HG03342 (cell line): Measurements from ENCODE around the gene VAV2.

Source experiments
- ATAC-seq: cut with Tn5 transposase; IDR thresholded peaks from one replicate; pipeline ENCODE4 v1.9.1; 2021; ENCODE audit warnings: mild to moderate bottlenecking, moderate library complexity; ENCODE audit not compliant: unreplicated experiment

VAV2 gene

DNA sequence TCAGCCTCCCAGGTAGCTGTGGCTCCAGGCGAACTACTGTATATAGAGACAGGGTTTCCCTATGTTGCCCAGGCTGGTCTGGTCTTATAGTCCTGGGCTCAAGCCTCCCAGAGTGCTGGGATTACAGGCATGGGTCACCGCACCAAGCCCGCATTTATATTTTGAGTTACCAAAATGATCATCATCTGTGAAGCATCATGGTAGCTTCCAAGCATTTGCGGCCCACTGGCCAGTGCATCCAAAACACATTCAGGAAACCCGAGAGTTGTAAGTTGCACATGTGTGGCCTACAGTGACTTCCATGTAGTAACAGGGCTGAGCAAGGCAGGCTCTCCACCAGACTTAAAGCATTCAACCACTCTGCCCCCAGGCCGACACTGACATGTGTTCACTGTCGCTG, 35.4 kb upstream of the VAV2 start:
- no peak for ATAC-seq

DNA sequence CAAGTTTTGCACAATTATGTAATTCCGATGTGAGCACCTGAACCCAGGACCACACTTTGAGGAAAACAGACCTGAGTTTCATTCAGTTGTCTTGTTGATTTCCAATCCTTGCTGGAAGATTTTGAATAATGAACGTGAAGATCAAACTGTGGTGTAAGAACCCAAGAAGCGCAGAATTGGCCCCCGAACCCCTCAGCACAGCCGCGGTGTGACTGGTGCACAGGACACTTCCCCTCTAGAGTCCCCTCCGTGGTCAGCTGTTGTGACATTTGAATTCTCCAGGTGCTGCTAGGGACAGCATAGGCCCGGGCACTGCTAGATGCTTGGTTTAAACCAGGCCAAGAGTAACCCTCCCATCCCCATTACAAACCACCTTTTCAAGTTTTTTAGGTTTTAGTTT, 34.9 kb upstream of the VAV2 start:
- no peak for ATAC-seq

DNA sequence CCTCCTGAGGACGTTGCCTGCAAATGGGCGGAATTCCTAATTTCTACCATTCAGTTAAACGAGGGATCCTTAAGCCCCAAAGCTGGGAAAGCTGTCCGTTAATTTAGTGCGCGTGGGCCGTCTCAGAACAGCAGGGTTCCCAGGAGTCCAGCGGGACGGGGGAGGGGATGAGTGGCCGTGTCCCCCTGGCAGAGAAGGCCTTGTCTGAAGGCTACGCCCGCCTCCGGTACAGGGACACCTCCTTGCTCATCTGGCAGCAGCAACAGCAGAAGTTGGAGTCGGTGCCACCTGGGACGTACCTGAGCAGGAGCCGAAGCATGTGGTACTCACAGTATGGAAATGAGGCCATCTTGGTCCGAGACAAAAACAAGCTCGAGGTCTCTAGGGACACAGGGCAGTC, 34.5 kb upstream of the VAV2 start:
- ATAC-seq = no peak

DNA sequence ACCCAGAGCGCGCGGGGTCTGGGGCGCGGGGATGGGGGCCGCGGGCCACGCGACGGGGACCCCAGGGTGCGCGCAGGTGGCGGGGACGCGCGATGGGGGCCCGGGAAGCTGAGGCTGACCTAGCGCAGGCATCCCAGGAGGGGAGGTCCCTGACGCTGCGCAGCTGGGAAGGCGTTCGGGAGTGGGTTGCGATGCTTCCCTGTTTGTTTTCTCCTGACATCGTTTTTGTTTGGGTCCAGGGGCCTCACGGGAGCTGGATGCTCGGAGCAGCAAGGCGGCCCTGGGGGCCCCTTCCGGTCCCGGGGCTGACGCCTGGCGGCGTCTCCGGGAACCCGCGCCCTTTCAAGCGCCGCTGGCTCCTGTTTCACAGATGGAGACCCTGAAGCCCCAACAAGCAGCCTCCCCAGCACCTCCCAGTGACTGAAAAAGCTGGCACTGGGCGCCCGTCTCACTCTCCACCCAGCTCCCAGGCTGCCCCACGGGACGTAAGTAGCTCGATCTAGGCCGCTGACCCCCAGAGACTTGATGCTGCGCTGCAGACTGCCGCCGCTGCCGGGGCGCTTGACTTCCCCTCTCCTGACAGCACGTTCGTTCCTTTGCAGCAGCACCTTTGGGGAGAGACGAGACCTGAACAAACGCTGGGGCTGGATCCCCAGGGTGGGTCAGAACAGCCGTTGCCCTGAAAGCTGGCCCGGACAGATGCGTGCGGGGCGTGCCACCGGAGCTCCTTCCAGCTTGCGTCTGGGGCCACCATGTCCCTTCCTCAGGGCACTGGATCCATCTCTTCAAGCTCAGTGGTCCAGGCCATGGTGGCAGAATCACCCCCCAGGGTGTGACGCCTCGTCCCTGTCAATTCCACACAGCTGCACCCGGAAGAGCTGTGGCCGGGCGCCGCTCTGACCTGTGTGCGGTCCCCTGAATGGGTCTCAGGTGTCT, 33.8 kb upstream of the VAV2 start:
- peak; percentile 29 for ATAC-seq

DNA sequence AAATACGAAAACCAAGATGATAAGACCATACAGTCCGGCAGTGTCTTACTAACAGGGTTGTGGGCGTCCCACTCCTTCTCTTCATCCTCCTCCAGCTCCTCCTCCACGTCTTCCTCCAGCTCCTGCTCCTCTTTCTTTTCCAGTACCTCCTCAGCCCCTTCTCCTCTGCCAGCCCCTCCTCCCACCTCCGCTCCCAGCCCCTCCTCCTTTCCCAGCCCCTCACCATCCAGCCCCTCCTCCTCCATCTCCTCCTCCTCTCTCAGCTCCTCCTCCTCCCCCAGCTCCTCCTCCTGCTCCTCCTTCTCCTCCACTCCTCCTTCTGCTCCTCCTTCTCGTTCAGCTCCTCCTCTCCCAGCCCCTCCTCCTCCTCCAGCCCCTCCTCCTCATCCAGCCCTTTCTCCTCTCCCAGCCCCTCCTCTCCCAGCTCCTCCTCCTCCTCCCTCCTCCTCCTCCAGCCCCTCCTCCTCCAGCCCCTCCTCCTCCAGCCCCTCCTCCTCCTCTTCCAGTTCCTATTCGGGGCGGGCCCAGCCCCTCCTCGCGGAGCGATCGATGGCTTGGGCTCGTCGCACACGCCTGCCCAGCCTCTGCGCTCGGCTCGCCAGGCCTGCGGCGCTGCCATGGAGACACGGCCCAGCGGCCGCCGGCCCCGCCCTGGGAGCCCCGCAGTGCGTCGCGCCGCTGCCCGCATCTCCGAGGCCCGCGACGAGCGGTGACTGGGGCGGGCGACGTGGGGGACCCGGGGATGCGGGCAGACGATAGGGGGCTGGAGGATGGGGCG, 32.9 kb upstream of the VAV2 start, which contains the start of gene BRD3OS:
BRD3OS (plus strand) TSS at position 654 of the 778 bp plus-strand sequence. CDS start 1,267 bp downstream, outside the sequence.
- peak; percentile 83 for ATAC-seq

DNA sequence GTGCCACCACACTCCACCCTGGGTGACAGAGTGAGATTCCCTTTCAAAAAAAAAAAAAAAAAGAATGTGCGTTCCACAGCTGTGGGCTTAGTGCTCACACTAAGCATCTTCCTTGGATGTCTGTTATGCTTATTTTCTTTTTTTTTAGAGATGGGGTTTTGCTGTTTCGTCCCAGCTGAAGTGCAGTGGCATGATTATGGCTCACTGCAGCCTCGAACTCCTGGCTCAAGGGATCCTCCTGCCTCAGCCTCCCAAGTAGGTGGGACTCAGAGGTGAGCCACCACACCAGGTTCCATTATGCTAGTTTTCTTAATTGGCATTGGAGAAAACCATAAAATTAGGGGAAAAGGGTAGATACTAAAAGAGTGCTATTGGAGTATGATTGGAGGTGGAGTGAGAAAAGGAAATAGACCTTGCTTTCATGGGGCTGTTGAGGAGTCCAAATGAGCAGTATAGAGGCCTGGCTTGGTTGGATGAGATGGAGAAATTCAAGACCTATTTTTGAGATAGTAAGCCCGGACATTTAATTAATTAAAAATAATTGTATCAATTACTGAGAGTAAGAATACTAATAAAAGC, 32.2 kb upstream of the VAV2 start:
- ATAC-seq = no peak

DNA sequence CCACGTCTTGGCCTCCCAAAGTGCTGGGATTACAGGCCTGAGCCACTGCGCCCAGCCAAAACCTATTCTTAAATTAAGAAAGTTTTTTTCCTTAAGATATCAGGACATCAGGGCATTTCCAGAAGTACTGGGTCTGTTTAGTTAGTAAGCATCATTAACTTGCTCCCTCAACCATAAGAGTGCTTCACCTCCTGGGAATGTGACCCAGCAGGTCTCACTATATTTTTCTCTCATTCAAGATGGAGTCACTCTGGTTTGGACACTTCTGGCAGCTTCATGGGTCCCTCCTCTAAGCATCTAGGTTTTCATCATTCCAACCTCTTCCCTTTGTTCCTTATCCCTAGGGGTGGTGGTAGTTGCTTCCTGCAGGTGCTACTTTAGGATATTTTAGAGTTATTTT, 22.8 kb upstream of the VAV2 start:
- ATAC-seq = no peak

DNA sequence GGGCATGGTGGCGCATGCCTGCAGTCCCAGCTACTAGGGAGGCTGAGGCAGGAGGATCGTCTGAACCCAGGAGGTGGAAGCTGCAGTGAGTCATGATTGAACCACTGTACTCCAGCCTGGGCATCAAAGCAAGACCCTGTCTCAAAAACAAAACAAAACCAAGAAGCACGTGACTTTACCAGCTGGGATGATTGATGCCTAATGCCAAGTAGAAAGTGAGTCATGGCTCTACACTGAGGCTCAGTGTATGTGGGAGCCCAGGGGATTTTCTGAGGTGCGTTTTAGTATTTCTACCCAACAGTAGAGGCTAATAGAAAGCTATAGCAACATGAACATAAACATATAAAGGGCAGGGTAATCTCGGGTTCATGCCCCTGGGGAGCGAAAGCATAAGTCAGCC, 19.3 kb upstream of the VAV2 start:
- ATAC-seq = no peak

DNA sequence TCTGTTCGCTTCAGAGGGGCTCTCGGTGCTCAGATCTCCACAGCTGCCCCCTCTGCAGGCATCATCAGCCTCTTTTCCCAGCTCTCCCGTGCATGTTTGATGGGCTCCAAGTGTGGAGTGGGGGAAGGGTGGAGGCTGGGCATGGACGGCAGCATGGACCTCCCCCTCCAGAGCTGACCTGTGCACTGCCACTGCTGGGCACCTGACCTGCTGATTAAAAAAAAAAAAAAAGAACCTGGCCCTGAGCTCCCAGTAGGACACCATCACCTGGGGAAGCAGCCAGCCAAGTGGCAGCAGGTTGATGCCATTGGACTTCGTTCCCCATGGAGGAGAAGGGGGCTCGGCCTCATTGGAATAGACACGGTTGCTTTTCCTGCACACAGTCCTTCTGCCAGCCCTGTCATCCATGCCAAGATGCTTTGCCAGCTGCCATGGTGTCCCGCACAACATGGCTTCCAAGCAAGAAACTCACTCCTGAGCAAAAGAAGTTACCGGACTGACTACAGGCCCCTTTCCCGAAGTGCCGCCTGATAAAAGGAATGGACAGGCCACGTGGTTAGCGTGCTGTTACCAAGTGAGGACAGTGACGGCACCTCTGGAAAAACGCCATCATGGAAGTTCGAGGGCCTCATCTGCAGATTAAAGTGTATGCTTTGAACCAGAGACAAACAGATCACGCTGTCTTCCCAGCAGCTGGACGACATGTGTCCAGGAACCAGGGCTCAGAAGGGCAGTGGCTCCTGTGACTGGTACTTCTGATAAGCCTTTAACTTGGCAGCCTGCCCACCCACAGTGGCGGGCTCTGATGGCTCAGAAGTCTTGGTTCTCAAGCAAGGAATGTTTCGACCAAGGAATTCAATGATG, 18.4 kb upstream of the VAV2 start:
- ATAC-seq = no peak

DNA sequence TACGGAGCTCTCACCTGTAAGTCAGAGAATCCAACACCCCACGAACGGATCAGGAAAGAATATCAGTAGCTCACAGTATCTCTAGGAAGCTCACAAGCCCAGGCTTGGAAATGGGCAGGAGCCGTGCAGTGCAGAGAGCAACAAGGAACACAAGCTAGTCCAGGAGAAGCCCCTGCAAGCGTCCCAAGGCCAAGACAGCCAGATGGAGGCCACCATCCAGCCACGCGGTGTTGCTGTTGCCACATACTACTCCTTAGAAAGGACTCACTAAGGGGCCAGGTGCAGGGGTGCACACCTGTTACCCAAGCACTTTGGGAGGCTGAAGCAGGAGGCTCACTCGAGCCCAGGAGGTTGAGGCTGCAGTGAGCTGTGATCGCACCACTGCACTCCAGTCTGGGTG, 15.4 kb upstream of the VAV2 start:
- ATAC-seq = no peak

DNA sequence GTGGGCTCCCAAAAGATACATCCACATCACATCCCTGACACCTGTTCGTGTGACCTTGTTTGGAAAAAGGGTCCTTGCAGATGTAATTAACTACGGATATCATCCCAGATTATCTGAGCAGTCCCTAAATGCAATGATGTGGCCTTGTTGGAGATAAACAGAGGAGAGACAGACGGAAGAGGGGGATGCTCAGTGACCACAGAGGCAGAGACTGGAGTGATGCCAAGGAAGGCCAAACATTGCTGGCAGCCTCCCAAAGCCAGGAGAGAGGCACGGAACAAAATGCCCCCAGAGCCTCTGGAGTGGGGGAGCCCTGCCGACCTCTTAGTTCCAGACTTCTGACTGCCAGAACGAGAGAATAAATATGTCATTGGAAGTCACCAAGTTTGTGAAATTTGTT, 15.0 kb upstream of the VAV2 start:
- no peak for ATAC-seq

DNA sequence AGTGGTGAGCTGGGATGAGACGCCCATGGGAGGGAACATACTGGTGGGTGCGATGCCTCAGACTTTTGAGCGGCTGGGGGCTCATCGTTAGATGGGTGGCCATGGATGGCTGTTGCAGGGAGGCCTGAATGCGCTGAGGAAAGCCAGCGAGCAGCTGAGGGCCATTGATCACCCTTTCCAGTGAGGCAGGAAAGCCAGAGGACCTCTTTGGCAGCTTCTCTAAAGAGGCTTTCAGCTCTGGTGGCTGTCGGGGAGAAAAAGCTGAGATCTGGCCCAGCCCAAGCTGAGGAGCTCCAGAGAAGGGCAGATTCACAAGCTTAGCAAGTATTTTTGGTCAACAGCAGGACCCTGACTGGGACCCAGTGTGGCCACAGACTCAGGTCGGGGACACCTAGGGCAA, 13.3 kb upstream of the VAV2 start:
- no peak for ATAC-seq

DNA sequence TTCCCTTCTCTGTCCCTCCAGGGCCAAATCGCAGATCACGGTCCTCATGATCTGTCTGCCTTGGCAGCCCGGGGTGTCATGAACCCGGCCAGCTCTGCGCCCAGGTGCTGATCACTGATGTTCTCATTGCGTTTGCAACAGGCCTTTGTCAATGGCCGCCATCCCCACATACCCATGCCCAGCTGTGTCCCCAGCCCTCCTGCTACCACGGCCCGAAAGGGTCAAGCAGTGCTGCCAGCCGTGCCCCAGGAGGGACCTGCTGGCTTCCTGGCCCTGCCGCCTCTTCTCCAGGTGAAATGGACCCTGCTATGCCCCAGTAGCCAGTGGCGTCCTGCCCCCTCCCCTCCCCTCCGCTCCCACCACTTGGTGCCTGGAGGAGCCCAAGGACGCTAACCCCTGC, 12.8 kb upstream of the VAV2 start:
- no peak for ATAC-seq

DNA sequence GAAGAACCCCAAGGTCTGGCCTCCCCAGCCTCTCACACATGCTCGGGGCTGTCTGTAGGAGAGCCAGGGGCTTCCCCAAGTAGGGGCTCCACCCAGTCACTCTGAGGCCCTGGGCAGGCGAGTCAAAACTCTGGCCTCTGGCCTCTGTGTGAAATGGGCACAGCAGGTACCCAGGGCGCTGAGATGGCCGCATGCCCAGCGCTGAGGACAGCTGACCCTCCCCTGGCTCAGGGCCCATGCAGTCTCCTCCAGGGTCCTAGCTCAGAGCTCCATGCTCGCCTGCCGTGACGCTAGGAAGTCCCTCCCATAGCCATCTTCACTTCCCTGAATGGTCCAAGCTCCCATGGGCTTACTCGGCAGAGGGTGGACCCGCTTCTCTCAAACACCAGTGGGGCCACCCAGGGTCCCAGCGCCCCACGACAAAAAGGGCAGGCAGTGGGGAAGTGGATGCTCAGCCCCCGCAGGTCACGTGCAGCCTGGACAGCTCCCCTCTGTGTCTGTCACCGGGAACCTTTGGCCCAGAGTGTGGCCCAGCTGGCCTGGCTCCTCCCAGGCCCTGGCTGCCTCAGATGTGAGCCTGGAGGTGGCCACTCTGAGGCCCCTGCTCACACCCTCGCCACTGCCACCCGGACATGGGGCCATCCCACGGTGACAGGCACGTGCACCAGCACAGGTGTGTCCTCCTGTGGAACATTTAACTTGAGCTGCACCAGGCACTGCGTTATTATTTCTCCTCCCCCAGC, 12.2 kb upstream of the VAV2 start:
- ATAC-seq = no peak

DNA sequence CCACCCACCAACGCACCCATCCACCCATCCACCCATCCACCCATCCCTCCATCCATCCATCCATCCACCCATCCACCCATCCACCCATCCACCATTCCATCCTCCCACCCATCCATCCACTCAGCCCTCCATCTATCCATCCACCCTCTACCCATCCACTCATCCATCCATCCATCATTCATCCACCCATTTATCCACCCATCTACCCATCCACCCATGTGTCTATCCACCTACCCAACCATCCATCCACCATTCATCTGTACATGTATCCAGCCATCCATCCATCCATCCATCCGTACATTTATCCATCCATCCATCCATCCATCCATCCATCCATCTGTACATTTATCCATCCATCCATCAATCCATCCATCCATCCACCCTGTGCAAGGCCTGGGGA, 11.1 kb upstream of the VAV2 start:
- no peak for ATAC-seq

DNA sequence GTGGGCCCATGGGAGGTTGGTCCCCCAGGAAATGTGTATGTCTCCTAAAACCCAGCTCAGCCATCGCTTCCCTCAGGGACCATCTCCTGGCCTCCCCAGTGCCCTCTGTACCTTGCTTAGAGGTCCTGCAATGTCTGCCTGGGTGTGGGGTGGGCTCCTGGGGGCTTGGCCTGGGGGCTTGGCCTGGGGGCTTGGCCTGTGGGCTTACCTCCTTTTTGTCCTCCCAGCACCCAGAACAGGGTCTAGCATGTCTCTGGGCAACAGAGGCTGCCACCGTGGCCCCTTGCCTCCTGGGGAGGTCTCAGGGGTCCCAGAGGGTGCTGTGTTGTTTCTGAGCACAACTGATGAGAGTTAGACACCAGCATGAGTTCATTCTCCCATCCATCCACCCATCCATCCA, 10.7 kb upstream of the VAV2 start:
- ATAC-seq = no peak

DNA sequence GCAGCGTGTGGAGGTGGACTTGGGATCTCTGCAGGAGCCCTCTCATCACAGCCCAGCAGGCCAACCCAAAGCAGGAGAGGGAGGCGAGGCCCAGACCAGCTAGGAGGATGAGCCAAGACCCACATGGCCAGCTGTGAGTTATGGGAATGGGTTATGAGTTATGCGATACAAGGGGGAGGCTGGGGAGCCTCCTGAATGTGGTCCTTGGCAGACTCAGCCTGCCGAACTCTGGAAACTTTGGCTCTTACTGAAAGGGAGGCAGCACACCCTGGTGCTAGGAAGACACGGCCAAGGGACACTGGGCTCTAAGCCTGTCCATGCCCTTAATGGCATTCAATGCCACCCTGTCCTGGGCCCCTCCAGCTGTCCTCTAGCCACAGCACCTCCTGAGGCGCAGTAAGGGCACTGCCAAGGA, 7.7 kb upstream of the VAV2 start:
- ATAC-seq = no peak

DNA sequence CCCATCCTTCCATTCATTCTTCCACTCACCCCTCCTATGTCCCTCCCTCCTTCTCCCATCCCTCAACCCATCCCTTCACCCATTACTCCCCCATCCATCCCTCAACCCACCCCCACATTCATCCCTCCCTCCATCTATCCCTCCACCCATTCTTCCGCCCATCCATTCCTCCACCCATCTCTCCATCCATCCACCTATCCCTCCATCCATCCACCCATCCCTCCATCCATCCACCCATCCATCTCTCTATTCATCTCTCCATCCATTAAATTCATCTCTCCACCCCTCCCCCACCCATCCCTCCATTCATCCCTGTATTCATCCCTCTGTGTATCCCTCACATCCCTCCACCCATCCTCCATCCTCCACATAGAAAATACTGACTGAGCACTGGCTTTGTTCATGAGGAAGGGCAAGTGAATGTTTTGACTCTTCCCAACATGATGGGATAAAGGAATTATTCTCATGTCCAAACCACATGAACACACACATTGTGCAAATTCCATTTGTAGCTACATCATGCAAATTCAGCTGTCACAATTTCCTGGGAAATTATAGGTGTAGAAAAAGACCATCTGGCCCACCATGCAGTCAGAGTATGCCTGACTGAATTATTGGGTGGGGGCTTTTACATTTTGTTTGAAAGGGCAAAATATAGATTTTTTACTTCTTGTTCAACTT, 6.9 kb upstream of the VAV2 start:
- no peak for ATAC-seq

DNA sequence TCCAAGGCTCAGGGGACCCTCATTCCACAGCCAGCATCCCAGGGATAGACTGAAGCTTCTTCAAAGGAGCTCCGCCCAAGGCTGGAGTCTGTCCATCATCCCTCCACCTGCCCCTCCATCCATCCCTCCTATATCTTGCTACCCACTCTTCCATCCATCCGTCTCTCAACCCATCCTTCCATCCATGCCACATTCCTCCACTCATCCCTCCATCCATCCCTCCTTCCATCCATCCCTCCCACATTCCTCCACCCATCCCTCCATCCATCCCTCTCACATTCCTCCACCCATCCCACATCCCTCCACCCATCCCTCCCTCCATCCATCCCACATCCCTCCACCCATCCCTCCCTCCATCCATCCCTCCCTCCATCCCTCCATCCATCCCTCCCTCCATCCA, 5.5 kb upstream of the VAV2 start:
- no peak for ATAC-seq
